Endothelial cell of umbilical vein (primary cell): Measurements from ENCODE around the gene FOXO1. TPM values are rescaled to one million over a fixed set of nuclear protein-coding genes. Genes with fewer than 3 reads are reported as not detected.

ENCODE experiments used
- BruUV-seq: library from RNA; stranded (reverse); fragments of 400-500 nt; replicated peaks from 2 replicates; lab custom pipeline; 2021; lab: Mats Ljungman, UMichigan
- CTCF ChIA-PET: fragments of 300-600, 350-600 bp; sonication (Branson Sonifier 250); formaldehyde crosslinking; loops from one replicate; lab custom pipeline; 2021; ENCODE audit warnings: antibody characterized with exemption, inconsistent platforms; lab: Charles Lee
- POLR2A ChIA-PET: fragments of 300-600, 350-600 bp; sonication (Branson Sonifier 250); formaldehyde crosslinking; loops from one replicate; lab custom pipeline; 2021; ENCODE audit warnings: antibody characterized with exemption, inconsistent platforms; lab: Charles Lee
- DNase-seq: peaks from one replicate; pipeline ENCODE4 v3.0.0-alpha.2; 2011; ENCODE audit warnings: low read depth, low spot score
- FAIRE-seq: peaks from 2 replicates; lab custom pipeline; 2011; peaks lifted over from hg19 to GRCh38; lab: Jason Lieb, UNC
- H2AFZ ChIP-seq: 2 replicates; pipeline ENCODE4 v1.6.0; 2012; ENCODE audit warnings: low read depth, low read length, control low read depth, inconsistent platforms
- H3K27ac ChIP-seq: 2 replicates; pipeline ENCODE4 v1.5.1; 2011; ENCODE audit warnings: low read depth, mild to moderate bottlenecking, control low read depth, low read length, moderate library complexity; ENCODE audit not compliant: insufficient read depth
- H3K27me3 ChIP-seq, 2 experiments: 2 replicates each; pipeline versions ENCODE4 v1.6.0 to v1.6.1; 2011; ENCODE audit warnings: low read length in 2 of 2, mixed read lengths in 1 of 2; ENCODE audit not compliant: control insufficient read depth in 2 of 2, insufficient read depth in 2 of 2
- H3K36me3 ChIP-seq, 2 experiments: 2 replicates in 1 of 2; 3 replicates in 1 of 2; pipeline ENCODE4 v1.5.1; 2011; ENCODE audit warnings: low read length in 2 of 2, mild to moderate bottlenecking in 1 of 2, moderate library complexity in 1 of 2; ENCODE audit not compliant: control insufficient read depth in 2 of 2, insufficient read depth in 2 of 2; ENCODE audit errors: extremely low read depth in 1 of 2
- H3K4me1 ChIP-seq: 3 replicates; pipeline ENCODE4 v1.5.1; 2011; ENCODE audit warnings: mild to moderate bottlenecking, low read length; ENCODE audit not compliant: control insufficient read depth, insufficient read depth; ENCODE audit errors: extremely low read depth
- H3K4me2 ChIP-seq: 2 replicates; pipeline ENCODE4 v1.6.1; 2011; ENCODE audit warnings: low read length, control low read depth, mixed read lengths; ENCODE audit not compliant: insufficient read depth
- H3K4me3 ChIP-seq, 3 experiments: fragments of 200-600 bp in 1 of 3; sonication (generic), shearing (Covaris generic) in 1 of 3; replicated peaks in 1 of 3; 2 replicates each; pipeline ENCODE4 v1.5.1; 2011 to 2016; ENCODE audit warnings: control low read depth in 3 of 3, low read length in 3 of 3, mild to moderate bottlenecking in 2 of 3, inconsistent platforms in 1 of 3, low read depth in 1 of 3, moderate library complexity in 1 of 3; ENCODE audit not compliant: insufficient read depth in 1 of 3
- H3K79me2 ChIP-seq: 2 replicates; pipeline ENCODE4 v1.6.0; 2012; ENCODE audit warnings: low read length, inconsistent platforms; ENCODE audit not compliant: control insufficient read depth, insufficient read depth
- H3K9ac ChIP-seq: replicated peaks from 2 replicates; pipeline ENCODE3; 2011; ENCODE audit warnings: low read length, control low read depth; ENCODE audit not compliant: insufficient read depth; ENCODE audit errors: extremely low read depth
- H3K9me1 ChIP-seq: replicated peaks from 3 replicates; pipeline ENCODE4 v1.6.0; 2011; ENCODE audit warnings: mild to moderate bottlenecking, low read length; ENCODE audit not compliant: control insufficient read depth, insufficient read depth; ENCODE audit errors: extremely low read depth
- H3K9me3 ChIP-seq: replicated peaks from 2 replicates; pipeline ENCODE4 v1.5.1; 2012; ENCODE audit warnings: low read length, inconsistent platforms; ENCODE audit not compliant: control insufficient read depth, insufficient read depth
- H4K20me1 ChIP-seq: replicated peaks from 2 replicates; pipeline ENCODE3; 2011; ENCODE audit warnings: mild to moderate bottlenecking, low read length; ENCODE audit not compliant: control insufficient read depth, insufficient read depth; ENCODE audit errors: extremely low read depth
- FOS ChIP-seq: IDR thresholded peaks from 2 replicates; pipeline ENCODE4 v1.6.1; 2011; ENCODE audit warnings: mild to moderate bottlenecking, low read length, moderate library complexity, borderline replicate concordance; ENCODE audit not compliant: insufficient read depth
- JUN ChIP-seq: IDR thresholded peaks from 2 replicates; pipeline ENCODE4 v1.6.1; 2011; ENCODE audit warnings: borderline replicate concordance, low read depth; ENCODE audit not compliant: insufficient read length, insufficient read depth
- MYC ChIP-seq: IDR thresholded peaks from one replicate; pipeline ENCODE4 v1.6.1; 2011; ENCODE audit warnings: mild to moderate bottlenecking, low read depth, low read length
- POLR2AphosphoS5 ChIP-seq: IDR thresholded peaks from 2 replicates; pipeline ENCODE4 v1.6.1; 2012; ENCODE audit warnings: low read depth, mild to moderate bottlenecking, control low read depth, low read length, moderate library complexity; ENCODE audit not compliant: insufficient read depth
- dilution Hi-C: fragments of 300-500 bp; cut with MboI; formaldehyde crosslinking; loops from one replicate; pipeline ENCODE4 v1.15.0; 2019; ENCODE audit warnings: low sequenced_read_pairs; ENCODE audit not compliant: extremely low pct_ligation_motif_present
- intact Hi-C: fragments of 100-400 bp; cut with micrococcal nuclease; formaldehyde crosslinking; loops from one replicate; pipeline ENCODE4 v1.10.0; 2022
- polyA plus RNA-seq, 4 experiments: library from polyadenylated mRNA; depleted of rRNA in 3 of 4; stranded (reverse) in 3 of 4; unstranded in 1 of 4; fragments of >200 nt; gene quantifications; 2 replicates each; pipeline versions ENCODE4 v1.2.1 to v1.2.3, GENCODE V29; 2011 to 2012; ENCODE audit warnings: missing spikeins in 1 of 4
- total RNA-seq: library from RNA; stranded (reverse); gene quantifications from 2 replicates; pipeline ENCODE4 v1.2.3, GENCODE V29; 2021

The FOXO1 gene
- total and polyA plus RNA-seq, 2 donors (not counting 3 experiments of a cell fraction or from before 2014, with no cell fraction given): 44.7 to 48.5 TPM

GRCh38 chr13:40540328-40541044, 126.0 kb downstream of the FOXO1 start:
- H3K4me3 ChIP-seq: no peak overlapping the region
- BruUV-seq: TSS peak; percentile 92
- peak overlapping the region; percentile 50 for H3K9ac ChIP-seq
- H3K9me1 ChIP-seq: no peaks in the 10 kb centered on the region
- intact Hi-C loops: loop anchor here (1.0 to 5.0 kb wide), 11 partner anchors 18 to 753 kb away; no protein-coding TSS in a partner anchor
- H3K36me3 ChIP-seq: no peaks in the 10 kb centered on the region
- dilution Hi-C loops: no loop called here
- H3K27ac ChIP-seq: peak overlapping the region; percentile 80
- TF ChIP-seq POLR2AphosphoS5 (peak; percentile 55), JUN (peak; percentile 97), FOS (peak; percentile 97), MYC (no peak)
- H4K20me1 ChIP-seq: no peaks in the 10 kb centered on the region
- peak; percentile 91 for FAIRE-seq
- DNase-seq: peak; percentile 96
- ChIA-PET POLR2A (interaction anchor here (0.5 to 0.9 kb wide), 3 partner anchors 95 to 128 kb away, joined by 3 to 4 read pairs (median 3); no protein-coding TSS in a partner anchor), CTCF (interaction anchor here (0.7 to 1.5 kb wide), 10 partner anchors 10 to 758 kb away, joined by 3 to 9 read pairs (median 4); no protein-coding TSS in a partner anchor)
- H3K4me1 ChIP-seq: peaks cover 18% of the 10 kb centered on the region
- no peaks in the 10 kb centered on the region for H3K9me3 ChIP-seq
- H3K79me2 ChIP-seq: no peaks in the 10 kb centered on the region
- peak overlapping the region; percentile 76 for H3K4me2 ChIP-seq
- H3K27me3 ChIP-seq: no peaks in the 10 kb centered on the region
- H2AFZ ChIP-seq: no peak overlapping the region
